ENCODE data around the gene TRIM75. TPM values are rescaled to one million over a fixed set of nuclear protein-coding genes. Genes with fewer than 3 reads are reported as not detected.
"Not testable (repeated sequence)": the region's sequence is repeated elsewhere in the genome, so short reads cannot be mapped to it uniquely, and the experiment has no call there.

Gene TRIM75
- total RNA-seq, 4 donors from 2014 or later, result not detected

GRCh38 chr4:165058666-165059065 lies 5.0 kb downstream of the TRIM75 start:
- no peaks in the 10 kb centered on the region for H3K4me1 ChIP-seq
- H3K4me3 ChIP-seq, result no peak overlapping the region
- 43% methylated on average over 2 of the region's 2 CpGs for WGBS
- H3K36me3 ChIP-seq, result no peaks in the 10 kb centered on the region
- no peak for DNase-seq (ENCODE audit: low spot score in 2 of 2)
- no peak overlapping the region for H3K27ac ChIP-seq
- no peaks in the 10 kb centered on the region for H3K9me3 ChIP-seq
- TF ChIP-seq EP300 (IDR thresholded peaks at IDR 0.05) (no peak), CTCF (IDR thresholded peaks at IDR 0.05) (no peak), POLR2AphosphoS5 (IDR thresholded peaks at IDR 0.05) (no peak), POLR2A (IDR thresholded peaks at IDR 0.05) (no peak)
- H3K27me3 ChIP-seq, result no peaks in the 10 kb centered on the region

GRCh38 chr4:165059386-165059785 lies 5.7 kb downstream of the TRIM75 start:
- no peak for DNase-seq (ENCODE audit: low spot score in 2 of 2)
- no peak overlapping the region for H3K4me3 ChIP-seq
- H3K27me3 ChIP-seq, result no peaks in the 10 kb centered on the region
- WGBS, result 74% methylated on average over 4 of the region's 4 CpGs
- no peaks in the 10 kb centered on the region for H3K9me3 ChIP-seq
- no peaks in the 10 kb centered on the region for H3K36me3 ChIP-seq
- no peak overlapping the region for H3K27ac ChIP-seq
- TF ChIP-seq POLR2AphosphoS5 (IDR thresholded peaks at IDR 0.05) (no peak), CTCF (IDR thresholded peaks at IDR 0.05) (no peak), POLR2A (IDR thresholded peaks at IDR 0.05) (no peak), EP300 (IDR thresholded peaks at IDR 0.05) (no peak)
- H3K4me1 ChIP-seq, result no peaks in the 10 kb centered on the region

- TF ChIP-seq POLR2AphosphoS5 (IDR thresholded peaks at IDR 0.05), result no peak
- no peak for TF ChIP-seq EP300 (IDR thresholded peaks at IDR 0.05)
- TF ChIP-seq POLR2A (IDR thresholded peaks at IDR 0.05), result no peak
- TF ChIP-seq CTCF (IDR thresholded peaks at IDR 0.05), result no peak
- Histone ChIP-seq H3K9me3 (no peaks in the 10 kb centered on the region), H3K36me3 (no peaks in the 10 kb centered on the region), H3K4me1 (no peaks in the 10 kb centered on the region), H3K27me3 (no peaks in the 10 kb centered on the region), H3K4me3 (no peak overlapping the region), H3K27ac (no peak overlapping the region)
- 33% methylated on average over 1 of the region's 1 CpG for WGBS
- DNase-seq (ENCODE audit: low spot score in 2 of 2), result no peak
These were observed 7.3 kb downstream of the TRIM75 start for GRCh38 chr4:165060938-165061337.

- Histone ChIP-seq H3K4me1 (no peaks in the 10 kb centered on the region), H3K27ac (no peak overlapping the region), H3K27me3 (no peaks in the 10 kb centered on the region), H3K4me3 (no peak overlapping the region), H3K36me3 (no peaks in the 10 kb centered on the region), H3K9me3 (no peaks in the 10 kb centered on the region)
- TF ChIP-seq POLR2AphosphoS5 (IDR thresholded peaks at IDR 0.05), result no peak
- TF ChIP-seq EP300 (IDR thresholded peaks at IDR 0.05), result no peak
- TF ChIP-seq POLR2A (IDR thresholded peaks at IDR 0.05), result no peak
- DNase-seq (ENCODE audit: low spot score in 2 of 2), result no peak
- 61% methylated on average over 1 of the region's 1 CpG for whole genome bisulfite sequencing
These were observed 16.9 kb downstream of the TRIM75 start for GRCh38 chr4:165070560-165070959.

GRCh38 chr4:165073346-165073745 lies 19.7 kb downstream of the TRIM75 start:
- H3K27me3 ChIP-seq; H3K4me1 ChIP-seq; DNase-seq (ENCODE audit: low spot score in 2 of 2); H3K27ac ChIP-seq; H3K9me3 ChIP-seq; H3K4me3 ChIP-seq: not testable (repeated sequence)
- H3K36me3 ChIP-seq, result peaks cover 22% of the 10 kb centered on the region
- 73% methylated on average over 11 of the region's 11 CpGs for WGBS

GRCh38 chr4:165077034-165077578 lies 23.4 kb downstream of the TRIM75 start:
- Histone ChIP-seq H3K4me1 (no peaks in the 10 kb centered on the region), H3K27ac (no peak overlapping the region), H3K4me3 (no peak overlapping the region), H3K27me3 (no peaks in the 10 kb centered on the region), H3K9me3 (no peaks in the 10 kb centered on the region), H3K36me3 (peaks cover 41% of the 10 kb centered on the region)
- DNase-seq (ENCODE audit: low spot score in 2 of 2), result no peak
- TF ChIP-seq CTCF (IDR thresholded peaks at IDR 0.05) (no peak), POLR2AphosphoS5 (IDR thresholded peaks at IDR 0.05) (no peak)
- 94% methylated on average over 5 of the region's 5 CpGs for WGBS

Data from suprapubic skin (tissue), 4 donors.